Measurements from ENCODE around the gene NPSR1. TPM values are rescaled to one million over a fixed set of nuclear protein-coding genes. Genes with fewer than 3 reads are reported as not detected.

The NPSR1 gene
- total and polyA plus RNA-seq, 8 donors, result not detected

GRCh38 chr7:34687529-34687928 is 29.5 kb downstream of the NPSR1 start:
- Histone ChIP-seq H3K4me3 (no peak overlapping the region), H3K27me3 (no peaks in the 10 kb centered on the region), H3K36me3 (no peaks in the 10 kb centered on the region), H3K4me1 (no peaks in the 10 kb centered on the region), H3K9me3 (peaks cover 0 to 8% (median 0%) of the 10 kb centered on the region in 4 donors), H3K27ac (no peak overlapping the region)
- 78 to 83% (median 79%) methylated on average over 2 of the region's 2 CpGs for WGBS, 5 donors
- TF ChIP-seq POLR2A (IDR thresholded peaks at IDR 0.05) (no peak), EP300 (IDR thresholded peaks at IDR 0.05) (no peak), POLR2AphosphoS5 (IDR thresholded peaks at IDR 0.05) (no peak), CTCF (IDR thresholded peaks at IDR 0.05) (no peak)
- intact Hi-C loops (cut with DNase I; ENCODE audit: low total_unique reads), result no loop called here
- no peak for DNase-seq

- Histone ChIP-seq H3K27me3 (no peaks in the 10 kb centered on the region), H3K27ac (no peak overlapping the region), H3K36me3 (no peaks in the 10 kb centered on the region), H3K4me1 (no peaks in the 10 kb centered on the region), H3K4me3 (no peak overlapping the region), H3K9me3 (peaks cover 0 to 30% (median 10%) of the 10 kb centered on the region in 4 donors)
- DNase-seq, result no peak
- TF ChIP-seq CTCF (IDR thresholded peaks at IDR 0.05) (no peak), POLR2AphosphoS5 (IDR thresholded peaks at IDR 0.05) (no peak), POLR2A (IDR thresholded peaks at IDR 0.05) (no peak), EP300 (IDR thresholded peaks at IDR 0.05) (no peak)
- intact Hi-C loops (cut with DNase I; ENCODE audit: low total_unique reads), result no loop called here
- WGBS, 5 donors, result 94 to 100% (median 95%) methylated on average over 1 of the region's 1 CpG
Measured at GRCh38 chr7:34696415-34696814, 38.4 kb downstream of the NPSR1 start.

GRCh38 chr7:34709771-34710170 is 51.8 kb downstream of the NPSR1 start:
- intact Hi-C loops (cut with DNase I; ENCODE audit: low total_unique reads), result no loop called here
- Histone ChIP-seq H3K4me3 (no peak overlapping the region), H3K9me3 (peaks cover 0 to 5% (median 0%) of the 10 kb centered on the region in 4 donors), H3K27me3 (no peaks in the 10 kb centered on the region), H3K27ac (no peak overlapping the region), H3K4me1 (no peaks in the 10 kb centered on the region), H3K36me3 (no peaks in the 10 kb centered on the region)
- WGBS, 5 donors, result 31 to 58% (median 40%) methylated on average over 2 of the region's 2 CpGs
- no peak for TF ChIP-seq EP300 (IDR thresholded peaks at IDR 0.05)
- TF ChIP-seq CTCF (IDR thresholded peaks at IDR 0.05), result no peak
- no peak for TF ChIP-seq POLR2AphosphoS5 (IDR thresholded peaks at IDR 0.05)
- TF ChIP-seq POLR2A (IDR thresholded peaks at IDR 0.05), result no peak
- no peak for DNase-seq

GRCh38 chr7:34718867-34719266 is 60.8 kb downstream of the NPSR1 start:
- Histone ChIP-seq H3K27me3 (no peaks in the 10 kb centered on the region), H3K36me3 (no peaks in the 10 kb centered on the region), H3K4me1 (no peaks in the 10 kb centered on the region), H3K27ac (no peak overlapping the region), H3K9me3 (peaks cover 0 to 5% (median 0%) of the 10 kb centered on the region in 4 donors), H3K4me3 (no peak overlapping the region)
- intact Hi-C loops (cut with DNase I; ENCODE audit: low total_unique reads), result no loop called here
- DNase-seq, result no peak
- TF ChIP-seq POLR2AphosphoS5 (IDR thresholded peaks at IDR 0.05) (no peak), EP300 (IDR thresholded peaks at IDR 0.05) (no peak), POLR2A (IDR thresholded peaks at IDR 0.05) (no peak), CTCF (IDR thresholded peaks at IDR 0.05) (no peak)
- WGBS, 5 donors, result 2 to 13% (median 7%) methylated on average over 1 of the region's 1 CpG
